Karpas-422 (cell line): ENCODE results near the gene HIPK3. TPM values are rescaled to one million over a fixed set of nuclear protein-coding genes. Genes with fewer than 3 reads are reported as not detected.
A peak's percentile ranks its signal among the peaks of the same experiment; 100 is the strongest.

Source experiments
- DNase-seq: peaks from one replicate; pipeline ENCODE4 v3.0.0-alpha.2; 2015
- H2AFZ ChIP-seq: fragments of 200-600 bp; sonication (generic); 2 replicates; pipeline ENCODE4 v1.6.1; 2014; ENCODE audit warnings: antibody characterized with exemption, low read length, mixed read lengths
- H3K27ac ChIP-seq: fragments of 200-600 bp; sonication (generic); 2 replicates; pipeline ENCODE4 v1.5.1; 2014; ENCODE audit warnings: mild to moderate bottlenecking, low read length, moderate library complexity
- H3K27me3 ChIP-seq: fragments of 200-600 bp; sonication (generic); 2 replicates; pipeline ENCODE4 v1.6.1; 2014; ENCODE audit warnings: low read length, mixed read lengths
- H3K36me3 ChIP-seq: fragments of 200-600 bp; sonication (generic); 2 replicates; pipeline ENCODE4 v1.6.1; 2014; ENCODE audit warnings: low read length, mixed read lengths; ENCODE audit not compliant: insufficient read depth
- H3K4me1 ChIP-seq: fragments of 200-600 bp; sonication (generic); 2 replicates; pipeline ENCODE4 v1.6.1; 2014; ENCODE audit warnings: mild to moderate bottlenecking, low read length, mixed read lengths
- H3K4me2 ChIP-seq: fragments of 200-600 bp; sonication (generic); 2 replicates; pipeline ENCODE4 v1.6.1; 2014; ENCODE audit warnings: low read length, low read depth, mild to moderate bottlenecking; ENCODE audit not compliant: poor library complexity, severe bottlenecking
- H3K4me3 ChIP-seq: fragments of 200-600 bp; sonication (generic); 2 replicates; pipeline ENCODE4 v1.5.1; 2014; ENCODE audit warnings: mild to moderate bottlenecking, antibody characterized with exemption, low read length, mixed read lengths
- H3K79me2 ChIP-seq: fragments of 200-600 bp; sonication (generic); 2 replicates; pipeline ENCODE4 v1.6.1; 2014; ENCODE audit warnings: mild to moderate bottlenecking, low read length, mixed read lengths
- H3K9ac ChIP-seq: fragments of 200-600 bp; sonication (generic); 2 replicates; pipeline ENCODE4 v1.6.0; 2014; ENCODE audit warnings: low read length
- H3K9me2 ChIP-seq: fragments of 200-600 bp; sonication (generic), shearing (Covaris generic); replicated peaks from 2 replicates; pipeline ENCODE4 v1.6.0; 2014; ENCODE audit warnings: mild to moderate bottlenecking, low read length, moderate library complexity; ENCODE audit not compliant: insufficient read depth
- H3K9me3 ChIP-seq: fragments of 300-700, 200-600 bp; sonication (generic); 2 replicates; pipeline ENCODE4 v1.6.1; 2014; ENCODE audit warnings: low read length, mixed read lengths
- H4K20me1 ChIP-seq: fragments of 200-600 bp; sonication (generic); 2 replicates; pipeline ENCODE4 v1.6.1; 2014; ENCODE audit warnings: mild to moderate bottlenecking, antibody characterized with exemption, low read length, low read depth; ENCODE audit not compliant: insufficient read depth
- total RNA-seq: library from RNA; depleted of rRNA; stranded (reverse); fragments of >200 nt; shearing (Covaris generic); gene quantifications from 2 replicates; pipeline ENCODE4 v1.2.3, GENCODE V29; 2014; ENCODE audit warnings: low replicate concordance

The HIPK3 gene
- total RNA-seq, 1 experiment from 2014 or later = 67.0 TPM

- Histone ChIP-seq H2AFZ (peak within 1 kb of the TSS; percentile 27; the same call in 1 of the 2 replicates), H3K4me3 (peak within 1 kb of the TSS; percentile 65), H3K9ac (peak within 1 kb of the TSS; percentile 61), H3K4me2 (peak within 1 kb of the TSS; percentile 73), H3K36me3 (no peaks in the 10 kb centered on the region), H3K9me2 (no peaks in the 10 kb centered on the region), H3K27me3 (no peaks in the 10 kb centered on the region), H3K9me3 (no peaks in the 10 kb centered on the region), H3K79me2 (no peaks in the 10 kb centered on the region), H3K4me1 (peaks cover 38% of the 10 kb centered on the region), H3K27ac (no peak within 1 kb of the TSS), H4K20me1 (no peaks in the 10 kb centered on the region)
- DNase-seq = peak; percentile 76
Measured at GRCh38 chr11:33375688-33376311, 118.6 kb downstream of the HIPK3 start, which contains the start of gene KIAA1549L. Gene KIAA1549L, plus strand, starts transcription at chr11:33376108.

GRCh38 chr11:33376331-33377310, 119.4 kb downstream of the HIPK3 start:
- H3K4me3 ChIP-seq = peak overlapping the region; percentile 65

GRCh38 chr11:33377412-33378370, 120.5 kb downstream of the HIPK3 start:
- H4K20me1 ChIP-seq = no peaks in the 10 kb centered on the region
- H3K9ac ChIP-seq = no peak overlapping the region
- no peaks in the 10 kb centered on the region for H3K36me3 ChIP-seq
- no peaks in the 10 kb centered on the region for H3K9me3 ChIP-seq
- no peak overlapping the region for H3K27ac ChIP-seq
- H2AFZ ChIP-seq = no peak overlapping the region
- no peak overlapping the region for H3K4me3 ChIP-seq
- H3K27me3 ChIP-seq = no peaks in the 10 kb centered on the region
- H3K9me2 ChIP-seq = no peaks in the 10 kb centered on the region
- no peaks in the 10 kb centered on the region for H3K79me2 ChIP-seq
- H3K4me1 ChIP-seq = peaks cover 49% of the 10 kb centered on the region
- H3K4me2 ChIP-seq = peak overlapping the region; percentile 73
- no peak for DNase-seq

More at GRCh38 chr11:33376331-33377310, 119.4 kb downstream of the HIPK3 start:
- Histone ChIP-seq H4K20me1 (no peaks in the 10 kb centered on the region), H3K79me2 (no peaks in the 10 kb centered on the region), H3K27ac (no peak overlapping the region), H3K9ac (peak overlapping the region; percentile 61), H3K4me2 (peak overlapping the region; percentile 73), H3K9me2 (no peaks in the 10 kb centered on the region), H3K4me1 (peaks cover 38% of the 10 kb centered on the region), H3K27me3 (no peaks in the 10 kb centered on the region), H3K36me3 (no peaks in the 10 kb centered on the region), H2AFZ (peak overlapping the region; percentile 27; the same call in 1 of the 2 replicates), H3K9me3 (no peaks in the 10 kb centered on the region)
- DNase-seq = peak; percentile 58

GRCh38 chr11:33379947-33380346, 122.8 kb downstream of the HIPK3 start:
- Histone ChIP-seq H3K4me1 (peaks cover 64% of the 10 kb centered on the region), H2AFZ (no peak overlapping the region)

GRCh38 chr11:33383075-33383919, 126.1 kb downstream of the HIPK3 start:
- peak; percentile 67 for DNase-seq
- Histone ChIP-seq H3K9me2 (no peaks in the 10 kb centered on the region), H3K4me1 (peaks cover 57% of the 10 kb centered on the region), H3K9me3 (0 out of 2 replicates have a peak, but pooled peaks cover 4% of the 10 kb centered on the region), H3K4me2 (peak overlapping the region; percentile 66), H3K27me3 (no peaks in the 10 kb centered on the region), H3K79me2 (no peaks in the 10 kb centered on the region), H3K36me3 (peaks cover 5% of the 10 kb centered on the region; the same call in 1 of the 2 replicates), H2AFZ (peak overlapping the region; percentile 24; the same call in 1 of the 2 replicates), H3K27ac (peak overlapping the region; percentile 81), H3K4me3 (peak overlapping the region; percentile 24), H4K20me1 (no peaks in the 10 kb centered on the region), H3K9ac (peak overlapping the region; percentile 43)

More at GRCh38 chr11:33379947-33380346, 122.8 kb downstream of the HIPK3 start:
- Histone ChIP-seq H3K9me3 (no peaks in the 10 kb centered on the region), H3K27ac (no peak overlapping the region), H3K36me3 (no peaks in the 10 kb centered on the region), H4K20me1 (no peaks in the 10 kb centered on the region), H3K9ac (no peak overlapping the region), H3K9me2 (no peaks in the 10 kb centered on the region), H3K79me2 (no peaks in the 10 kb centered on the region), H3K4me2 (no peak overlapping the region), H3K4me3 (no peak overlapping the region), H3K27me3 (no peaks in the 10 kb centered on the region)
- no peak for DNase-seq

- Histone ChIP-seq H3K79me2 (no peaks in the 10 kb centered on the region), H3K27me3 (no peaks in the 10 kb centered on the region), H3K9ac (no peak overlapping the region), H3K4me2 (peak overlapping the region; percentile 66), H2AFZ (no peak overlapping the region), H3K4me3 (peak overlapping the region; percentile 24; the same call in 1 of the 2 replicates), H3K36me3 (peaks cover 5% of the 10 kb centered on the region; the same call in 1 of the 2 replicates), H3K27ac (peak overlapping the region; percentile 81), H4K20me1 (no peaks in the 10 kb centered on the region), H3K9me2 (no peaks in the 10 kb centered on the region), H3K9me3 (0 out of 2 replicates have a peak, but pooled peaks cover 4% of the 10 kb centered on the region), H3K4me1 (peaks cover 62% of the 10 kb centered on the region)
- no peak for DNase-seq
Measured at GRCh38 chr11:33383920-33384209, 126.7 kb downstream of the HIPK3 start.

GRCh38 chr11:33384220-33384619, 127.0 kb downstream of the HIPK3 start:
- Histone ChIP-seq H3K27ac (peak overlapping the region; percentile 81), H3K27me3 (no peaks in the 10 kb centered on the region), H2AFZ (no peak overlapping the region), H3K9me2 (no peaks in the 10 kb centered on the region), H3K36me3 (peaks cover 5% of the 10 kb centered on the region; the same call in 1 of the 2 replicates), H3K4me2 (peak overlapping the region; percentile 66), H3K9me3 (0 out of 2 replicates have a peak, but pooled peaks cover 4% of the 10 kb centered on the region), H3K4me3 (no peak overlapping the region), H3K79me2 (no peaks in the 10 kb centered on the region), H3K9ac (no peak overlapping the region), H3K4me1 (peaks cover 66% of the 10 kb centered on the region), H4K20me1 (no peaks in the 10 kb centered on the region)
- no peak for DNase-seq
